8988T (cell line): Measurements from ENCODE around the gene CACNA1E.
"Not testable (repeated sequence)": the region's sequence is repeated elsewhere in the genome, so short reads cannot be mapped to it uniquely, and the experiment has no call there.

Source experiments
- DNase-seq: peaks from one replicate; pipeline ENCODE4 v3.0.0; 2011

Gene CACNA1E

GRCh38 chr1:181518152-181518551 lies 34.8 kb downstream of the CACNA1E start:
- no peak for DNase-seq

GRCh38 chr1:181522864-181523263 lies 39.5 kb downstream of the CACNA1E start:
- DNase-seq: no peak

- DNase-seq: no peak
These were observed 41.9 kb downstream of the CACNA1E start for GRCh38 chr1:181525104-181525721.

GRCh38 chr1:181528241-181528640 lies 44.9 kb downstream of the CACNA1E start:
- not testable (repeated sequence) for DNase-seq

GRCh38 chr1:181531441-181531840 lies 48.1 kb downstream of the CACNA1E start:
- no peak for DNase-seq

GRCh38 chr1:181531951-181532600 lies 48.8 kb downstream of the CACNA1E start:
- DNase-seq: no peak

- no peak for DNase-seq
These were observed 55.5 kb downstream of the CACNA1E start for GRCh38 chr1:181538836-181539235.

- DNase-seq: no peak
These were observed 58.1 kb downstream of the CACNA1E start for GRCh38 chr1:181541458-181541857.

GRCh38 chr1:181541947-181542346 lies 58.6 kb downstream of the CACNA1E start:
- DNase-seq: no peak

- DNase-seq: not testable (repeated sequence)
These were observed 59.1 kb downstream of the CACNA1E start for GRCh38 chr1:181542406-181542805.

- no peak for DNase-seq
These were observed 62.1 kb downstream of the CACNA1E start for GRCh38 chr1:181545395-181545794.

- DNase-seq: no peak
These were observed 65.2 kb downstream of the CACNA1E start for GRCh38 chr1:181548497-181548896.

GRCh38 chr1:181551249-181551648 lies 67.9 kb downstream of the CACNA1E start:
- no peak for DNase-seq

- DNase-seq: no peak
These were observed 68.4 kb downstream of the CACNA1E start for GRCh38 chr1:181551754-181552153.

- no peak for DNase-seq
These were observed 71.1 kb downstream of the CACNA1E start for GRCh38 chr1:181554465-181554864.

GRCh38 chr1:181556631-181557030 lies 73.3 kb downstream of the CACNA1E start:
- no peak for DNase-seq

GRCh38 chr1:181557313-181557712 lies 74.0 kb downstream of the CACNA1E start:
- no peak for DNase-seq

- DNase-seq: no peak
These were observed 75.1 kb downstream of the CACNA1E start for GRCh38 chr1:181558416-181558815.

GRCh38 chr1:181559142-181559541 lies 75.8 kb downstream of the CACNA1E start:
- DNase-seq: no peak

- DNase-seq: no peak
These were observed 79.1 kb downstream of the CACNA1E start for GRCh38 chr1:181562395-181562794.

- no peak for DNase-seq
These were observed 85.4 kb downstream of the CACNA1E start for GRCh38 chr1:181568736-181569135.

GRCh38 chr1:181577475-181577874 lies 94.2 kb downstream of the CACNA1E start:
- DNase-seq: no peak

GRCh38 chr1:181583598-181583997 lies 100.3 kb downstream of the CACNA1E start:
- DNase-seq: no peak

- no peak for DNase-seq
These were observed 104.6 kb downstream of the CACNA1E start for GRCh38 chr1:181587870-181588438.

- DNase-seq: no peak
These were observed 105.3 kb downstream of the CACNA1E start for GRCh38 chr1:181588631-181589030.
